Muscle of arm (tissue), 14 donors: ENCODE data around the gene OR4C12. TPM values are rescaled to one million over a fixed set of nuclear protein-coding genes. Genes with fewer than 3 reads are reported as not detected.
"Not testable (repeated sequence)": the region's sequence is repeated elsewhere in the genome, so short reads cannot be mapped to it uniquely, and the experiment has no call there.

Experiments used
- DNase-seq: peaks from one replicate; pipeline ENCODE4 v3.0.0-alpha.2; 2013
- long read RNA-seq, 11 donors: transcript quantifications; one replicate each; lab custom pipeline, GENCODE V29; 2026
- polyA plus RNA-seq, 12 donors: library from polyadenylated mRNA; unstranded; fragments of 120-200 nt; gene quantifications; one replicate each; pipeline ENCODE4 v1.2.1, GENCODE V29; 2013; ENCODE audit not compliant: insufficient read length in 12 of 12

Gene OR4C12
- polyA plus RNA-seq = not detected
- long read RNA-seq, donor 1 = 0 reads
- long read RNA-seq, donor 2 = 0 reads
- long read RNA-seq, donor 3 = 0 reads
- long read RNA-seq, donor 4 = 0 reads
- long read RNA-seq, donor 5 = 0 reads
- long read RNA-seq, donor 6 = 0 reads
- long read RNA-seq, donor 7 = 0 reads
- long read RNA-seq, donor 8 = 0 reads
- long read RNA-seq, donor 9 = 0 reads
- long read RNA-seq, donor 10 = 0 reads
- long read RNA-seq, donor 11 = 0 reads

DNA sequence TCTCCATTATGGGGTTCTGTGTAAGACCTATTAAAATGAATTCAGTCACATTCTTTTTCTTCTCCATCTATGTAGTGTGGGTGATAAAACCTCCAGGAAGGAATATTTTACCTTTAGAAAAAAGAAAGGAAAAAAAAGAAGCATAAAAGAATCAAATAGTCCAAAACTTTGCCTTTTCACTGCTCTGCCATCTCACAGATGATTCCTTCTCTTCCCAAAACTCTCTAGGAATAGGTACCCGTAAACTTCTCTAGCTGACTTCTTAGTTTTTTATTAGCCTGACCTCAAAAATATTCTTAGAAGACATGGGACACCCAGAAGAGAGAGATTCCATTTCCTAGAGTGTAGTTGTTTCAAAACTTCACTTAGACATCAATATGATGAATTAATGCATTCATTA lies at the start of gene OR4C12:
Gene OR4C12, minus strand, starts transcription at position 101 of the 400 bp plus-strand sequence. Its CDS starts 34 bp downstream, at position 67.
- not testable (repeated sequence) for DNase-seq

DNA sequence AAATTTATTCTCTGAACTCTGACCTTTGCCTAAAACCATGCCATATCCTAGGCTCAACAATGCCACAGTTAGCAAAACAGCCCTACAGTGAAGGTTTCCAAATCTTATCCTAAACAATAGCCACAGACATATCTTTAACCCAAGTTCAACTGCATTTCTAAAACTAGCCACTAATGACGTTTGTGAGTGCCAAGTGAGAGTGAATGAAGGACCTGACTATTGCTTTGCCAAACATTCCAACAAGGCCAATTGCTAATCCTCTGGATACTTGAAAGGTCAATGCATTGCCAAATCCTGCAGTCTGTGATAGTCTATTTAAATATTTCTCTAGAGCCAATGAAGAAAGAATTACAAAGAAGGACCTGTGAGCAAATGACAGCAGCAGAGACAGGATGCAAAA lies 47.9 kb upstream of the OR4C12 start:
- DNase-seq = no peak

DNA sequence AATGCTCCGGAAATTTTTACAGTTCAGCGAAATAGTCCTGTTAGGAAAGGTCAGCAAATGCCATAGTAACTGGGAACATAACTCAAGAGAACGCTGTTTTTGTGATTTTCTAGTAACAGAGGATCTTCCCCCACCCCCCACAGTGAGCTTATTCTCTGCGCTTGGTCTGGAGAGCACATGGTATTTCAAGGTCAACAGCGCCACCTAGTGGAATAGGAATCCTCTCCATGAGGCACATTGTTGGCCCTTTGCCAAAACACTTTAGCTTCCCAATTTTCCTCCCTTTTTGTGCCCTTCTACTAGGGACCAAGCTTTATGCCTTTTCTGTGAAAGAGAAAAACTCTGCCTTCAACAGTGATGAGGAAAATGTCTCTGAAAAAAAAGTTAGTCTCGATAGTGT lies 13.2 kb upstream of the OR4C12 start:
- no peak for DNase-seq

DNA sequence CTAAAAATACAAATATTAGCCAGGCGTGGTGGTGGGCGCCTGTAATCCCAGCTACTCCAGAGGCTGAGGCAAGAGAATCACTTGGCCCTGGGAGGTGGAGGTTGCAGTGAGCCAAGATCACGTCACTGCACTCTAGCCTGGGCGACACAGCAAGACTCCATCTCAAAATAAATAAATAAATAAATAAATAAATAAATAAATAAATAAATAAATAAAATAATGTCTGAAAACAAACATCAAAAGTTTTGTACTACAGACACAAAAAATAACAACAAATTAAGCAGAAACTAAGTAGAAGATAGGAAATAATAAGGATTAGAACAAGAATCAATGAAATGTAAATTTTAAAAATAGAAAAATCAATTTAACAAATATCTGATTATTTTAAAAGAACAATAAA lies 8.9 kb downstream of the OR4C12 start:
- DNase-seq = not testable (repeated sequence)

DNA sequence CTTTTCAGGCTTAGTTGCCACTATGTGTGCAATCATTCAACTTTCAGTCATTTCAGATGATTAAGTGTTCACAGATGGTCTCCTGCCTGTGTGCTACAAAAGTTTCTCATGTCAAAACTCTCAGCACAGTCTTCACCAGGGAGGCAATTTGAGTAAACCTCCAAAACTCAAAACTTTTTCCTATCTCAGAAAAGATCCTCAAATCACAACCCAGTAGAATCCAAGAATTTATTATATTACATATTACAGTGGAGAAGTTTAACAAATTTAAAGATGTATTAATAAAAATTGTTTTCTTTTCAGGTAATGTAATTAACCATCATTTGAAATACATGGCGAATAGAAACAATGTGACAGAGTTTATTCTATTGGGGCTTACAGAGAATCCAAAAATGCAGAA lies 30.2 kb downstream of the OR4C12 start, which contains the start of gene OR4C13:
Gene OR4C13, plus strand, starts transcription at position 301 of the 400 bp plus-strand sequence. Its CDS starts 32 bp downstream, at position 333.
- DNase-seq = no peak

DNA sequence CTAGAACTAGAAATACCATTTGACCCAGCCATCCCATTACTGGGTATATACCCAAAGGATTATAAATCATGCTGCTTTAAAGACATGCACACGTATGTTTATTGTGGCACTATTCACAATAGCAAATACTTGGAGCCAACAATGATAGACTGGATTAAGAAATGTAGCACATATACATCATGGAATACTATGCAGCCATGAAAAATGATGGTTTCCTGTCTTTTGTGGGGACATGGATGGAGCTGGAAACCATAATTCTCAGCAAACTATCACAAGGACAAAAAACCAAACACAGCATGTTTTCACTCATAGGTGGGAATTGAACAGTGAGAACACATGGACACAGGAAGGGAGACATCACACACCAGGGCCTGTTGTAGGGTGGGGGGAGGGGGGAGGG lies 33.6 kb downstream of the OR4C12 start:
- DNase-seq = not testable (repeated sequence)

Other genes starting within 250 kb of the OR4C12 start
- not detected for gene OR4C13, start 30.1 kb downstream of the OR4C12 start, polyA plus RNA-seq
- not detected for gene OR4C45, start 50.3 kb upstream of the OR4C12 start, polyA plus RNA-seq